ENCODE measurements around the gene HCRTR2.
"Not testable (repeated sequence)": the region's sequence is repeated elsewhere in the genome, so short reads cannot be mapped to it uniquely, and the experiment has no call there.

Gene HCRTR2

DNA sequence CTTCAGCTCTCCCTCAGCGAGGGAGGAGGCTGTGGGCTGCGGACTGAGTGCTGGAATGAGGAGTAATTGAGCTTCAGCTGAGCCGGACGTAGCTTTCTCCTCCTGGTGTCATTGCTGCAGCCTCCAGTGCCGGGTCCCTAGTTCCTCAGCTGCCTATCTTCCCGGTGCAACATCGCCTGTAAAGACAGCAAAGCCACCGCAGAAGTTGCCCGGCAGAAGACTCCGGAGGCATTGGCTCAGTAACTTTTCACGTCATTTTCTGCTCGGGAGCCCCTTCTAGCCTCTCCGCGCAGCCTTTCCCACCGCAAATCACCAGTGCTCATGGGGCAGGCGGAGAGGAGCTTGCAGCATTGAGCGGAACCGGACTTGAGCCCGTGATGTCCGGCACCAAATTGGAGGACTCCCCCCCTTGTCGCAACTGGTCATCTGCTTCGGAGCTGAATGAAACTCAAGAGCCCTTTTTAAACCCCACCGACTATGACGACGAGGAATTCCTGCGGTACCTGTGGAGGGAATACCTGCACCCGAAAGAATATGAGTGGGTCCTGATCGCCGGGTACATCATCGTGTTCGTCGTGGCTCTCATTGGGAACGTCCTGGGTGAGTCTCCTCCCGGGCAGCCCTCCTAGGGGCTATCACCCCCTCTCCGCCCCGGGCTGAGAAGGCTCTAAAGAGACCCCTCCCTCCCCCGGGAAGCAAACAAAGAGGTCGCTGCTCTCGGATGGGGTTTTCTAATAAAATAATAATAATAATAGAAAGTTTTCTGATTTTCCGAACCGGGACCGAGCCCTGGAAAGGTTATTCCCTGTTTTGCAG, at the start of gene HCRTR2:
Gene HCRTR2 (plus strand): TSS at position 305 of the 816 bp plus-strand sequence. CDS start 73 bp downstream, at position 378.
- DNase-seq = no peak

DNA sequence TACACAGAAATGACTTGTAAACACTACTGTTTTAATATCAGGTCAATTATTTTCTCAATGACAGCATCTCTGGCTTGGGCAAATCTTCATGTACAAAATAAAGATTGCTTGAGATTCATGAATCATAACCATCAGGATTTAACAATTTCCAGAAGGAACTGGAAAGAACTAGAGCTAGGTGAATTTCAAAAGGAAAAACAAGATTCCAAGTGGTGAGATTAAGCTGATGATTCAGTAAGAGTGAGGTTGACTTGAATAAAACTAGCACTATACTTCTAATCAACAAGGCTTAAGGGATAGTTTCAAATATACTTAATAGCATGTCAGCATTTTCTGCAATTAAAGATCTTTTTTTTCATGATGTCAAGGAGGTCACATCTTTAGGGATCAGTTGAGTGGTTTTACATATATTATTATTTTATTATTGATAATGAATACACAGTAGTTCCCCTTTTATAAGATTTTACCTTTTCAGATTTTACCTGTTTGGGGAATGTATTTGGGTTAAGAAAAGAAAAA, 43.5 kb upstream of the HCRTR2 start:
- no peak for DNase-seq

DNA sequence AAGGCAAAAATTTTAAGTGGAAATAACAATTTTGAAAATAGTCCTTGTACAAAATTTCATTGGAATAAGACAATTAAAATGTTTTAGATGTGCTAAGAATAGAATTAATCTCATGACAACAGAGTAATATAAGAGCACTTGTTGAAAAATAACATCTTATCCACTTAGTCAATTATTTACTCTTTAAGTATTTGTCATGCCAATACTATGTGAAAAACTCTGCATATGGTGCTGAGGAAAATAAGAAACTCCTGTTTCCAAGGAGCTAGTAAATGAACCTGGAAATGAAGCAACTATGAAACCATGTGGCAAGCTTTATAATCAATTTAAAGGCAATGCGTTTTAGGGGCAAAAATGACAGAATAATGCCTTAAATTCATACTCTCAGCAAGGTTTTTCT, 42.7 kb upstream of the HCRTR2 start:
- DNase-seq = no peak

DNA sequence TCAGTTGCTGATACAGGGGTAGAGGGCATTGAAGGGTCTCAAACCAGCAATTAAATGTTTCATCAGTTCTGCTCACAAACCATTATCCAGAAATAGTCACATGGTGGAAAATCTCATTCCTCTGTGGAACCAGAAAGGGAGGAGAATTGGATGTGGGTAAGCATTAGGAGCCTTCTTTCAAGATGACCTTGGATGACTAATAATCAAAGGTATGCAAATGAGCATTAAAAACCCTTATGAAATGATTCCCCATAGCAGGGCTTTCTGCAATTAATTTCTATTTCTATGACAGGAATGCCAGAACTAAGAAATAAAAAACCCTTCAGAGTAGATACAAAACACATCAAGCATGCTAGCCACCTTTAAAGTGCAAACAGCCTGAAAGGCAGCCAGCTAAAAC, 37.4 kb upstream of the HCRTR2 start:
- DNase-seq = no peak

DNA sequence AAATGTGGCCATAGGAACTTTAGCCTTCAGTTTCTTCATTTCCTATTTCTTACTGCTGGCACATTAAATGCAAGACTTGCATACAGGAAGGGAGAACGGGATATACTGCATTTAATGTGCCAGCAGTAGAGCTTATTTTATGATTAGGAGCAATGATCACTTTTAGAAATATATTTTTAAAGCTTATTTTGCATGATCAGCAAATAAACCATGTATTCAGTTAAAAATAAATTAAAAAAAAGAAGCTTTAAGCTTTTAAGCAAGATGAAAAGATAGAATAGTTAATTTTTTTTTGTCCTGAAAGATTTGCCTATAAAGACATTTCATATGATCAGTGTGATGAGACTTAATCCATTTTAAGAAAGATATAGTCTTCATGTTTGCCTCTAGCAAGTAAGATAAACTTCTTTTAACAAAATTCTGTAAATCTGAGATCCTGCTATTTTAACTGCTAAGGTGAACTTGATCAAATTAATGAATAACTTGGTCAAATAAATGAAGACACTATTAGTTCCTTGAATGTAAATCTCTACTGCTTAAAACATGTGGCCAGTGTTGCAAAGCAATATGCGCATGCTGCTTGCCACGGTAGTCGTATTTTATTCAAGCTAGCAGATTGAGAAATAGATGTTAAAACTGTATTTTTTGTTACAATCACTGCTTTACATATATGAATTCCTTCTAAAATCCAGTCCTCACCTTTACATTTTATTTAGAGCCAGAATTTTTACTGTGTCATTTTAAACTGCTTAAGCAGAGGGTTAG, 36.2 kb upstream of the HCRTR2 start:
- no peak for DNase-seq

DNA sequence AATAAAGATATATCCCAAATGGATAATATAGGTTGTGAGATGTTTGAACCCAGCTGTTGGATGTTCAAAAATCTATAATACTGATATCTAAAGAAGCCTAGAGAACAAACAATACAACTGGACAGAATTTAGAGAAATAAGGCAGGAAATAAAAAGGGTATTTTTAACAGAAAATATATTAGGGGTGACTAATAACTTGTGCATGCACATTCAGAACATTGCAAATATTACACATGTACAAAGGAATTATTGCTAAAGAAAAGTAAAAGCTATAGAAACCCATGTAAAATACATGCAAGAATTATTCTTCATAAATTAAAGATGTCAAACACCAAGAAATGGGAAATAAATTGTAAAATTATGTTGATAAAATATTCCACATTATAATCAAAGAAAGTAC, 32.7 kb upstream of the HCRTR2 start:
- no peak for DNase-seq

DNA sequence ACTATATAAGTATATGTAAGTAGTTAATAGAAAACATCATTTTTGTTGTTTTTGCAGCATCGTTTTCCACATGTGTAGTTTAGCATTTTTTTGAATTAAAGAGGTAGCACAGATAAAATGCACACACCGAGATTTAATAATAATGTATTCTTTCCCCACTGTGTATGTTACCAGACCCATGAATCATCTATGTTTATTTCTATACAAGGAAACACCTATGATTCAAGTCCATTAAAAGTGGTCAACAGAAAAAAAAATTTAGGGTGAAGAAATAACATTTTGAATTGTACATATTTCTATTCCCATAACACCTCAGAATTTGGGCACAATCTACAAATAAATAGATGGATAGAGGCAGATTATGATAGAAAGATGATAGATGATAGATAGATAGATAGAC, 31.7 kb upstream of the HCRTR2 start:
- DNase-seq = no peak

DNA sequence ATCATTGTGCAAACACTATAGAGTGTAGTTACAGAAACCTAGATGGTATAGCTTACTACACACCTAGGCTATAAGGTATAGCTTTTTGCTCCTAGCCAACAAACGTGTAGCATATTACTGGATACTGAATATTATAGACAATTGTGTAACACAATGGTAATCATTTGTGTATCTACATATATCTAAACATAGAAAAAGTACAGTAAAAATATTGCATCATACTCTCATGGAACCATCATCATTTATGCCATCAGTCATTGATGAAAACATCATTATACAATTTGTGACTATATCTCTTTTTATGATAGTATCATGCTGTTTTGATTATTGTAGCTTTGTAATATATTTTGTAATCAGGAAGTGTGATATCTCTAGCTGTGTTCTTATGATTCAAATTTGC, 21.0 kb upstream of the HCRTR2 start:
- no peak for DNase-seq

DNA sequence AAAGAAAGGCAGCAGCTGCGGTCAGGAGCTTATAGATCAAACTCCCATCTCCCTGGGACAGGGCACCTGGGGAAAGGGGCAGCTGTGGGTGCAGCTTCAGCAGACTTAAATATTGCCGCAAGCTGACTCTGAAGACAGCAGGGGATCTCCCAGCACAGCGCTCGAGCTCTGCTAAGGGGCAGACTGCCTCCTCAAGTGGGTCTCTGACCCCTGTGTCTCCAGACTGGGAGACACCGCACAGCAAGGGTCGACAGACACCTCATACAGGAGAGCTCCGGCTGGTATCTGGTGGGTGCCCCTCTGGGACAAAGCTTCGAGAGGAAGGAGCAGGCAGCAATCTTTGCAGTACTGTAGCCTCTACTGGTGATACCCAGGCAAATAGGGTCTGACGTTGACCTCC, 15.5 kb upstream of the HCRTR2 start:
- DNase-seq = not testable (repeated sequence)

DNA sequence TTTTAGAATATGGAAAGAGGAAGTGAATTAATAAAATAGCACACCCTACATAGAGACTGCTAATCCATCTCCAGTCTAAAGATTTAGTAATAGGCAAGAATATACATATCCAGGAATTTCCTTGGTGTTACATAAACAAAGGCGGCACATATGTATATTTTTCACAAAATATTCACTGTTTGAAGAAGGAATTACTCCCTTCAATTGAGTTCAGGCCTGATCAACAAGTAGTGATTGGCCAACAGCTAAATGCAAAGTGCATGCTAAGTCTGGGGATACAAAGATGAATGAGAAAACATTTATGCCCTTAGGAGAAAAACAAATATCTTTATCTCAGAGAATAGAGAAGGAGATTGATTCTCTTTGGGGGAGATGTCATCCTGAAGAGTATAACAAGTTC, 6.5 kb upstream of the HCRTR2 start:
- no peak for DNase-seq

DNA sequence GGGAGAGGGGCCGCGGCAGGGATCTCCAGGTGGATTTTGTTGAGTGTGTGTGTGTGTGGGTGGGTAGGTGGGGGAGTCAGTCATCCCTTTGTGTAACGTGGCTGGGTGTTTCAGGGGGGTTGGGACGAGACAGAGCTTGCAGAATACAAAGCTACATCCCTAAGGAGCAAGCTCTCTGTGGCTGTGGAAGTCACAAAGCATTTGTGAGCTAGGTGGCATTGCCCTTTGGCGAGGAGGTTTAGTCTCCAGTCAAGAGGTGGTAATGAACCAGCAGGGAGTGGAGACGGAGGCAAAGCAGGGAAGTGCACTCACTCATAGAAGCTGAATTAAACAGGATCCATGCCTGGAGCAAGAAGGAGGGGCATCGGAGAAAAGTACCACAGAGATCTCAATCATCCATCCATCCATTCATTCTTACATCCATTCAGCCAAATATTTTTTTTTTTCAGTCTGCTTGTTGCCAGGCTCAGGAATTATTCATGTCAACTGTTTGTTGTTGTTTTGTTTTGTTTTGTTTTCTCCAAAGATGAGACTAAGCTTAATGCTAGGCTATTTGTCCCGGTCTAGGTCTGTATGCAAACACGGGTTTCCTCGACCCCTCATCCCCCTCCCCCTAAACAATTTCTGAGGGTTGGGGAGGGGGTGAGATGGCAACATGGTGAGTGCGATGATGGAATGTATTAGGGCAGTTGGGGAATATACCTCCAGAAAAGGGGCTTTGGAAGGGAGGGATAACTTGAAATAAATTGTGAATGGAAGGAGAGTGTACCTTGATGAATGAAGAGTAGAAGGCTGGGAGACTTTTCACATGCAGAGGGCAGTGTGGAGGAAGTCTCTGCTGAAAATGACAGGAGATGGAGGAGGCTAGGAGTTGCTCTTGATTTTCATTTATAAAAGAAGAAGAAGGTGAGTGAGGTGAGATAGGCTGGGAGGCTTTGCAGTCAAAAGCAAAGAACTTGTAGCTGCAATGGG, 1.0 kb downstream of the HCRTR2 start:
- no peak for DNase-seq

DNA sequence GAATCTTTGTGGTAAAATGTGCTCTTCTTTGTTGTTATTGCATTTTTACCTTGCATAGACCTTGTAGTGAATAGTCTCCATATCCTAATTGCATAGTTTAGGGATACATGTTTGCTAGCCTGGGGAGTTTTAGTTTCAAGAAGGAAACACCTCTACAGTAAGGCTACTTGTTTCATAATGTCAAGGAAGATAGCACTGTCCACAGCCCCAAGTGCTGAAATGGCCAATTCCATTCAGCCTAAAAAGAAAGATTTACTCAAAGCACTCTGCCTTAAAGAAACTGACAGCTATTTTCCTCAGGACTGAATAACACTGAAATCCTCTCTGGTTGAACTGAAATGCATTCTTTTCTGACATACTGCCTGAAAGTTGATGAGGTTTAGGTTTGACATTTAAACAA, 2.6 kb downstream of the HCRTR2 start:
- DNase-seq = no peak

DNA sequence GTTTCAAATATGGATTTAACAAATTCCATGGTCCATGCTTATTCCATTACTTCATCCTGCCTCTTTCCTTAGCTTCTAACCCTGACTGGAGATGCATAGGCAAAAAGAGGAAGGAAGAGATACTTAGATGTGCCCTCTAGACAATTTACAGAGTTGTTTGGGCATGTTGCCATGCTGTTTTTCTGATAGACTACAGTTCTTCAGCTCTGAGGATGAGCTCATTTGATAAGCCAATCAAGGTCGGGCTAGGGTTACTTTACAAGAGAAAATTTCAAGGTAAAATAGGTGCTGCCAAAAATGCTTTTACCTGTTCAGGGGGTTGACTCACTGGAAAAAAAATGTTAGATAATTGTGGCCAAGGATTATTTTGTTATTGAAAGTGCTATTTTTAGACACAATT, 5.9 kb downstream of the HCRTR2 start:
- DNase-seq = no peak

DNA sequence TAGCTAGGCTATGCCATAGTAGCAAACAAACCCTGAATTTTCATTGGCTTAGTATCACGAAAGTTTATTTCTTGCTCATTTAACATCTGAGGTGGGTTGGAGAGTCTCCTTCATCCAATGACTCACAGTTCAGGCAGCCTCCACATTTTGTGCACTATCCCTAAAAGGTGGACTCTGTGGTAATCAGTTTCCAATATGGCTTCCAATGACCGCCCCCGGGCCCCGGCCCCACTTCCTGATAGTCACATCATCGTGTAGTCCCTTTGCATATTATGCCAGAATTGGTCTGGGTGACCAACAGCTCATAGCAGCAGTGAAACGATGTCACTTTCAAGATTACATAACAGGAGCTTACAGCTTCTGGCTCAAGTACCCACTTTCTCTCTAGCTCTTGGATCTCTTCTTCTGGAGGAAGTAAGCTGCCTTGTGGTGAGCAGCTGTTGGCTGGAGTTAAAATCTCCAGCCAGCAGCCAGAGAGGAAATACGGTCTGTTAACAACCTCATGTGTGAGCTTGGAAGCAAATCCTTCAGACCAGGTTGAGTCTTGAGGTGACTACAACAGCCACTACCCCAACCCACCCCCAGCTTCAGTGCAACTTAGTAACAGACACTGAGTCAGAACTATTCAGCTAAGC, 7.8 kb downstream of the HCRTR2 start:
- no peak for DNase-seq

DNA sequence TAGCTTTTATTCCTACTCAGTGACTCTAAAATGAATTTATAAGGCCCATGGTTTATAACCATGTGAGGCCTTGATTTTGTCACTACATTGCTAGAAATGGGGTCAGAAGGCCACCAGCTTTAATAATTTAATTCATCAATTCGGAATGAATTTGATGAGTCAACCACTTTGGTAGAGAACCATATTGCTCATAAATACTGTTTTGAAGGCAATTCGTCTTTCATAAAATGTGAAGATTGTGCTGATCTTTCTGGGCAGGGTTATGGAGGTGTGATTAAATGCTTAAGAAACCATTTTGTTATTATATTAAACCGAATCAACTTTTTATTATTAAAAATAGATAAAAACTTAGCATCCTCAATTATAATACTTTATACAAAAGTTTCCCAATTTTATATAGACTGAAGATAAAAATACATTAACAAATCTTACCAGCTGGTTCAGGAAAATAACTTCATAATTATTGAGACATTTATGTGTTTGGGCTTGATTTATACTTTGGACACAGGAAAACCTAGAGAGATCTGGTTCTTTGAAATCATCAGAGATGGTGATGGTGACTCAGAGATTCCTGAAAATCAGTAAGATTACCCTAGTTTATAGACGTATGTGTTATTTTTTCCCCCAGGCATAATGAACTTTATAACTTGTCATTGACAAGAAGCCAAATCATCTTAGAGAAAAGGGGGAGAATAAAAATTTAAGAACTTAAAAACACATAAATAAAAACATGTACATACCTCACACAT, 10.6 kb downstream of the HCRTR2 start:
- DNase-seq = no peak

DNA sequence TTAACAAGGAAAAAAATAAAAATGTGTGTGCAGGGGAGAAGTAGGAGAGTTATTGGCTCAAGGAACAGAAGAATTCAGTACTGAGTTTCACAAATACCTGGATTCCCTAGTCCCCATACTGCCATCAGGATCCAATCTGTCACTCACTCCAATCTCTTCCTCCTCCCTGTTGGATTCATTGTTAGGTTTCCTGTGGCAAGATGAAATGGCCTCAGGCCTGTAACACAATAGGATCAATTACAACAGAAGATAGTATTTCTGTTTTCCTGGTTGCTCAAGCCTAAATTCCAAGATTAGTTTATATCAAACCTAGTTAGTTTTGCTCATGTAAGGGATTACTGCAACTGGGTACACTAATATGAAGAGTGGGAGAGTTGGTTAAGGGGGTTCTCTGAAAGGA, 24.4 kb downstream of the HCRTR2 start:
- DNase-seq = no peak

DNA sequence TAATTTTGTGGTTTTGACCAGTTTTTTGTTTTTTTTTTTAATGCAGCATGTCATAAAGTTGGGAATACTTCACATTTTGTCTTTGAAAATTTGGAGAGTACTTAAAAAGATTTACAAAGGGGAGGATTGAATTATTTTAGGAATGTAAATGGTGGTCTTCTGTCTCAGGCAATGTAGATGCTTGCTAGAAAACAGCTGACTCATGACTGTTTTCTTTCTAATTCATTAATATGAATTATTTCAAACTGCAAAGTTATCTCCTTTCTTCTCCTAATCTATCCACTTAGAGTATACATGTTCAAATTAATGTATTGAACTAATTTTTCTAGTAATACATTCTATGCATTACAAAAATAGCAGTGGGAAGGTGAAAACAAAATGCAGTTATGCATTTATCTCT, 24.9 kb downstream of the HCRTR2 start:
- no peak for DNase-seq

DNA sequence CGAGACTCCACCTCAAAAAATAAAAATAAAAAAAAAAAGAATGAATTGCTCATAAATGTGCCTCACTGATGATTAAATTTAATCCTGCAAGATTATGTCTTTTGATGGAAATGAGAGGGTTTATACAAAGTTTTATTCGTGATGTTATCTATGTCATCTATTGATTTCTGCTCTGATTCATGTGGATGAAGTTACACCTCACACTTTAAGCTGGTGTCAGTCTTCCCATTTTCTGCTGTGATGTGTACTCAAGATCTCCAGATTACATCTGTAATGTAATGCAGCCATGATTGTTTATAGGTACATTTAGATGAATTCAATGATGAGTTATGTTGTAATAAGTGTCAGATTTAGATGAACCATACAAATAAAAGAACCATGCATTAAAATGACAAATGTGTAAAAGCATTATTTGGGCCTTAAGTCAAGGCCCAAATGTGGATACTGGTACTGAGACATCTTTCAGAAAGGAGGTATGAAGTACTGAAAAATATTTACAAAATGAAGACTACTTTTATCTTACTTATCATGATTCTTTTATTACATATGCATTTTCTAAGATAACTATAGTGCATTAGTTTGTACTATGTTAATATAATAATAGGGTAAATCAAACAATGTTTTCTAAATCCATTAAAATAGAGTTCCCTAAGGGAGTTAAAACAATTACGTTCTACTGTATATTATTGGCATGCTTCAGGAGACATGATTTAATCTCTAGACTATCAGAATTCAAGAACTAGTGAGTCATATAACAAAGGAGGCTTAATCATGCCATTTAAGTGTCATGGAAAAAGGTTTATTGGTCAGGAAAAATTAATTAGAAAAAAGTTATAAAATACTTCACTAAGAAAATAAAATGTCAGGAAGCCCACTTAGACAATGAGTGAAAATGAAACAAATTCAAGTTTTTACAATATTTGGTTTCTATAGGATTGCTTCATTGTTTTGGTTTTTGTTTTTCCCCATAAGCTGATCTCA, 34.5 kb downstream of the HCRTR2 start:
- no peak for DNase-seq

DNA sequence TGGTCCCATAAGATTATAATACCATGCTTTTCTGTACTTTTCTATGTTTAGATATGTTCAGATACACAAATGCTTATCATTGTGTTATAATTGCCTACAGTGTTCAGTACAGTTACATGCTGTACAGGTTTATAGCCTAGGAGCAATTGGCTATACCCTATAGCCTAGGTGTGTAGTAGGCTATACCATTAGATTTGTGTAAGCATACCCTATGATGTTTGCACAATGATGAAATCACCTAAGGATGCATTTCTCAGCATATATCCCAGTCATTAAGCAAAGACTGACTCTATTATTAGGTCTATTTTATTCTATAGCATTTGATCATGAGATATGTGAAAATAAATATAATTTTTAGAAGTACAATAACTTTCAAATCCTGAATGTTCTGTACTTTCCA, 36.6 kb downstream of the HCRTR2 start:
- DNase-seq = no peak

DNA sequence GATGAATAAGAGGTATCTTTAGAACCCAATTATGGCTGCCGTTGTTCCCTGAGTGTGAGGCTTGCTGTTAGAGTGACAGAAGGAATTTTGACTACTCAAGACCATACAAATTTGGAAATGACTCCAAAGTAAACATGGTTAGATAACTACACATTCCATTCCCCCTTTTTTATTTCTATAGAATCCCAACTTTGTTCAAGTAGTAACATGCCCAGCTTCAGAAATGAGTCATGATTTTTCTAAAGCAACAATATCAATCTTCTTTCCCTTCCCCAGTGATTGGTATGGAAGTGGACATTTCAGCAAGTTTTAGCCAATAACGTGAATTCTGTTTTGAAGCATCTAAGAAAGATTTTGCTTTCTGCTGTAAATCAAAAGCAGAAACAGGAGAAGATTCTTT, 37.8 kb downstream of the HCRTR2 start:
- no peak for DNase-seq
